ENCODE results near the gene LTB4R. TPM values are rescaled to one million over a fixed set of nuclear protein-coding genes. Genes with fewer than 3 reads are reported as not detected.

Gene LTB4R
- total and polyA plus RNA-seq, 9 of the 15 experiments (the other 6 are each of a cell fraction or from before 2014, with no cell fraction given), result 0.38 to 10.5 (median 2.8) TPM

DNA sequence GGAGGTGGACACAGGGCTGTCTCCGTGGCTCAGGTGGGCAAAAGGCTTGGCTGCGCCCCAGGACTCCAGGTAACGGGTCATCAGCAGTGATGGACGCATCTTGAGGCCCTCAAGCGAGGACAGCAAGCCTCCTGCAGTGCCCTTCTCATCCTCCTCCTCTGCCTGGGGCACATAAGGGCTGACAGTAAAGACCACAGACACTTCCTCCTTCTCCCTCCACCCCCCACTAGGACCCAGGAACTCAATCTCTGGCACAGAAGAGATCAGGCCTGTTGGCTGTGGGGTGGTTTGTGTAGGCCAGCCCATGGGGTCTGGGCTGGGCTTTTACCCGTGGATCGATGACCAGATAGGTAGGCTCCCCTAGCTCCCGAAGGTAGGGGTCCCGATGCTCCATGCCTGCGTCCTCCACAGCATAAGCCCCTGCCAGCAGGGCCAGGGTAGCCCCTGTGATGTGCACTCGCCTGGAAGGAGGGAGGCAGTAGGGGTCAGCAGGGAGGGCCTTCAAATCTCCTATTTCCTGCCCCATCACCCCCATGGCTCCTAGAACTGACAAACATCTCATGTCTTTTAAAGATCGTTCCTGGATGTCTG, 17.9 kb downstream of the LTB4R start:
- CTCF ChIA-PET (ENCODE audit: low intra/inter-chr PET ratio), result interaction anchor here (1.5 kb wide), 1 partner anchor 107 kb away, joined by 5 read pairs; no protein-coding TSS in a partner anchor
- POLR2A ChIA-PET, result interaction anchor here (1.0 kb wide), 1 partner anchor 113 kb away, joined by 3 read pairs; no protein-coding TSS in a partner anchor
- Histone ChIP-seq H3K27me3 (ENCODE audit: control insufficient read depth in 2 of 2, insufficient read depth in 2 of 2, low read length in 2 of 2) (no peaks in the 10 kb centered on the region), H3K4me1 (replicated peaks in 1 of 2; ENCODE audit: control insufficient read depth in 2 of 2, insufficient read depth in 2 of 2, low read length in 2 of 2) (peaks cover 5 to 27% of the 10 kb centered on the region in 2 experiments; a peak in 4 of 5 replicates), H3K4me3 (no peak overlapping the region), H3K9me3 (replicated peaks; ENCODE audit: control insufficient read depth, insufficient read depth, low read depth, low read length) (no peaks in the 10 kb centered on the region), H3K36me3 (ENCODE audit: control insufficient read depth, insufficient read depth, low read length) (no peaks in the 10 kb centered on the region), H3K9ac (ENCODE audit: insufficient read depth in 1 of 2, low read depth in 2 of 2, low read length in 2 of 2) (0 out of 4 replicates have a peak overlapping the region, but pooled peaks of 1 of the 2 experiments have one; percentile 26), H4K20me1 (replicated peaks; ENCODE audit: control insufficient read depth, insufficient read depth, low read length) (no peaks in the 10 kb centered on the region), H3K79me2 (ENCODE audit: control insufficient read depth, insufficient read depth, low read length) (no peaks in the 10 kb centered on the region), H3K9me1 (ENCODE audit: control insufficient read depth, insufficient read depth, low read length) (no peaks in the 10 kb centered on the region), H2AFZ (ENCODE audit: low read depth, low read length) (no peak overlapping the region), H3K4me2 (ENCODE audit: insufficient read depth, low read length) (no peak overlapping the region), H3K27ac (ENCODE audit: extremely low read depth, low read depth, low read length) (no peak overlapping the region)
- FAIRE-seq (no peak), ATAC-seq (no peak), DNase-seq (ENCODE audit: extremely low read depth in 1 of 4, low spot score in 3 of 4) (no peak)
- no TSS peak for BruUV-seq (replicated peaks)
- in situ Hi-C loops (cut with MboI) (loop anchor here (25.0 kb wide), 1 partner anchor 358 kb away; no protein-coding TSS in a partner anchor), intact Hi-C loops (cut with micrococcal nuclease) (no loop called here)
- 58% methylated on average over 11 of the region's 12 CpGs for WGBS (ENCODE audit: insufficient coverage, low coverage, missing lambda C conversion rate)
- TF ChIP-seq MECOM (CRISPR knock-in tag; IDR thresholded peaks at IDR 0.05) (no peak), ZNF165 (CRISPR knock-in tag; IDR thresholded peaks at IDR 0.05; ENCODE audit: borderline replicate concordance) (no peak), ZFP1 (CRISPR knock-in tag; IDR thresholded peaks at IDR 0.05) (no peak), ZFP36 (IDR thresholded peaks at IDR 0.05; ENCODE audit: low read depth, low read length, partially characterized antibody) (no peak), NFYB (IDR thresholded peaks at IDR 0.05; ENCODE audit: extremely low read depth, insufficient read length) (no peak), HEY1 (CRISPR knock-in tag; IDR thresholded peaks at IDR 0.05; ENCODE audit: borderline replicate concordance) (no peak), TAL1 (IDR thresholded peaks at IDR 0.05) (no peak), RBM15 (IDR thresholded peaks at IDR 0.05; ENCODE audit: insufficient read depth, low read length) (no peak), MAFF (IDR thresholded peaks at IDR 0.05; ENCODE audit: low read length) (no peak), U2AF2 (optimal IDR thresholded peaks at IDR 0.05; ENCODE audit: low read depth, low read length) (no peak), NR3C1 (CRISPR knock-in tag; IDR thresholded peaks at IDR 0.05) (no peak), STAT5A (IDR thresholded peaks at IDR 0.05; ENCODE audit: borderline replicate concordance, low read length) (no peak), PCBP1 (IDR thresholded peaks at IDR 0.05; ENCODE audit: low read depth, low read length, poor library complexity, severe bottlenecking) (no peak), ARID1B (IDR thresholded peaks at IDR 0.05) (no peak), SMARCE1 (IDR thresholded peaks at IDR 0.05) (no peak)
- TF ChIP-seq, protein P1, sequence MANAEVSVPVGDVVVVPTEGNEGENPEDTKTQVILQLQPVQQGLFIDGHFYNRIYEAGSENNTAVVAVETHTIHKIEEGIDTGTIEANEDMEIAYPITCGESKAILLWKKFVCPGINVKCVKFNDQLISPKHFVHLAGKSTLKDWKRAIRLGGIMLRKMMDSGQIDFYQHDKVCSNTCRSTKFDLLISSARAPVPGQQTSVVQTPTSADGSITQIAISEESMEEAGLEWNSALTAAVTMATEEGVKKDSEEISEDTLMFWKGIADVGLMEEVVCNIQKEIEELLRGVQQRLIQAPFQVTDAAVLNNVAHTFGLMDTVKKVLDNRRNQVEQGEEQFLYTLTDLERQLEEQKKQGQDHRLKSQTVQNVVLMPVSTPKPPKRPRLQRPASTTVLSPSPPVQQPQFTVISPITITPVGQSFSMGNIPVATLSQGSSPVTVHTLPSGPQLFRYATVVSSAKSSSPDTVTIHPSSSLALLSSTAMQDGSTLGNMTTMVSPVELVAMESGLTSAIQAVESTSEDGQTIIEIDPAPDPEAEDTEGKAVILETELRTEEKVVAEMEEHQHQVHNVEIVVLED (CRISPR knock-in tag; IDR thresholded peaks at IDR 0.05), result no peak
- TF ChIP-seq, protein P2, sequence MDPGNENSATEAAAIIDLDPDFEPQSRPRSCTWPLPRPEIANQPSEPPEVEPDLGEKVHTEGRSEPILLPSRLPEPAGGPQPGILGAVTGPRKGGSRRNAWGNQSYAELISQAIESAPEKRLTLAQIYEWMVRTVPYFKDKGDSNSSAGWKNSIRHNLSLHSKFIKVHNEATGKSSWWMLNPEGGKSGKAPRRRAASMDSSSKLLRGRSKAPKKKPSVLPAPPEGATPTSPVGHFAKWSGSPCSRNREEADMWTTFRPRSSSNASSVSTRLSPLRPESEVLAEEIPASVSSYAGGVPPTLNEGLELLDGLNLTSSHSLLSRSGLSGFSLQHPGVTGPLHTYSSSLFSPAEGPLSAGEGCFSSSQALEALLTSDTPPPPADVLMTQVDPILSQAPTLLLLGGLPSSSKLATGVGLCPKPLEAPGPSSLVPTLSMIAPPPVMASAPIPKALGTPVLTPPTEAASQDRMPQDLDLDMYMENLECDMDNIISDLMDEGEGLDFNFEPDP (CRISPR knock-in tag; IDR thresholded peaks at IDR 0.05), result no peak
- TF ChIP-seq, protein P3, sequence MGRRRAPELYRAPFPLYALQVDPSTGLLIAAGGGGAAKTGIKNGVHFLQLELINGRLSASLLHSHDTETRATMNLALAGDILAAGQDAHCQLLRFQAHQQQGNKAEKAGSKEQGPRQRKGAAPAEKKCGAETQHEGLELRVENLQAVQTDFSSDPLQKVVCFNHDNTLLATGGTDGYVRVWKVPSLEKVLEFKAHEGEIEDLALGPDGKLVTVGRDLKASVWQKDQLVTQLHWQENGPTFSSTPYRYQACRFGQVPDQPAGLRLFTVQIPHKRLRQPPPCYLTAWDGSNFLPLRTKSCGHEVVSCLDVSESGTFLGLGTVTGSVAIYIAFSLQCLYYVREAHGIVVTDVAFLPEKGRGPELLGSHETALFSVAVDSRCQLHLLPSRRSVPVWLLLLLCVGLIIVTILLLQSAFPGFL (CRISPR knock-in tag; IDR thresholded peaks at IDR 0.05), result no peak
- TF ChIP-seq, protein P4, sequence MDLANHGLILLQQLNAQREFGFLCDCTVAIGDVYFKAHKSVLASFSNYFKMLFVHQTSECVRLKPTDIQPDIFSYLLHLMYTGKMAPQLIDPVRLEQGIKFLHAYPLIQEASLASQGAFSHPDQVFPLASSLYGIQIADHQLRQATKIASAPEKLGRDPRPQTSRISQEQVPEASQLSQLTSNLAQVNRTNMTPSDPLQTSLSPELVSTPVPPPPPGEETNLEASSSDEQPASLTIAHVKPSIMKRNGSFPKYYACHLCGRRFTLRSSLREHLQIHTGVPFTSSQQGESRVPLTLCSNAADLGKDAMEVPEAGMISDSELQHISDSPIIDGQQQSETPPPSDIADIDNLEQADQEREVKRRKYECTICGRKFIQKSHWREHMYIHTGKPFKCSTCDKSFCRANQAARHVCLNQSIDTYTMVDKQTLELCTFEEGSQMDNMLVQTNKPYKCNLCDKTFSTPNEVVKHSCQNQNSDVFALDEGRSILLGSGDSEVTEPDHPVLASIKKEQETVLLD (IDR thresholded peaks at IDR 0.05), result no peak

All from K562 (cell line).